ENCODE results near the gene SRGAP3.

The SRGAP3 gene

DNA sequence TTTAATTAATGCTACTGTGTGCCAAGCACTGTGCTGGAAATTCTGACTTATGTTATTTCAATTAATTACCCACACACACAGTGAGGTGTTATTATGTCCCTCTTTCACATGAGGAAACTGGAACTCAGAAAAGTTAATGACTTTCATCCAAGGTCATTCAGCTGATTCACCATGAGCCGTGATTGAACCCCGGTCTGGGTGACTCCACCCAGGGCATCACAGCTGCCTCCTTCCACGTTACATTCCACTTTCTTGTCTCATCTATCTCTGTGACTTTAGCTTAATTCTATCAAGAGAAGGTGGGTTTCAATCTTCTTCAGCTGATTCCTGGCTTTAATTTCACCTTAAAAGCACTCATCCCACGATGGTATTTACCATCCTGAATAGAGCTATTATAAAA lies 16.3 kb downstream of the SRGAP3 start:
- no peak overlapping the region for H3K27ac ChIP-seq
- no peak for TF ChIP-seq ZFX (IDR thresholded peaks at IDR 0.05)
- TF ChIP-seq, protein P1, sequence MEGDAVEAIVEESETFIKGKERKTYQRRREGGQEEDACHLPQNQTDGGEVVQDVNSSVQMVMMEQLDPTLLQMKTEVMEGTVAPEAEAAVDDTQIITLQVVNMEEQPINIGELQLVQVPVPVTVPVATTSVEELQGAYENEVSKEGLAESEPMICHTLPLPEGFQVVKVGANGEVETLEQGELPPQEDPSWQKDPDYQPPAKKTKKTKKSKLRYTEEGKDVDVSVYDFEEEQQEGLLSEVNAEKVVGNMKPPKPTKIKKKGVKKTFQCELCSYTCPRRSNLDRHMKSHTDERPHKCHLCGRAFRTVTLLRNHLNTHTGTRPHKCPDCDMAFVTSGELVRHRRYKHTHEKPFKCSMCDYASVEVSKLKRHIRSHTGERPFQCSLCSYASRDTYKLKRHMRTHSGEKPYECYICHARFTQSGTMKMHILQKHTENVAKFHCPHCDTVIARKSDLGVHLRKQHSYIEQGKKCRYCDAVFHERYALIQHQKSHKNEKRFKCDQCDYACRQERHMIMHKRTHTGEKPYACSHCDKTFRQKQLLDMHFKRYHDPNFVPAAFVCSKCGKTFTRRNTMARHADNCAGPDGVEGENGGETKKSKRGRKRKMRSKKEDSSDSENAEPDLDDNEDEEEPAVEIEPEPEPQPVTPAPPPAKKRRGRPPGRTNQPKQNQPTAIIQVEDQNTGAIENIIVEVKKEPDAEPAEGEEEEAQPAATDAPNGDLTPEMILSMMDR (conservative IDR thresholded peaks at IDR 0.05): no peak

DNA sequence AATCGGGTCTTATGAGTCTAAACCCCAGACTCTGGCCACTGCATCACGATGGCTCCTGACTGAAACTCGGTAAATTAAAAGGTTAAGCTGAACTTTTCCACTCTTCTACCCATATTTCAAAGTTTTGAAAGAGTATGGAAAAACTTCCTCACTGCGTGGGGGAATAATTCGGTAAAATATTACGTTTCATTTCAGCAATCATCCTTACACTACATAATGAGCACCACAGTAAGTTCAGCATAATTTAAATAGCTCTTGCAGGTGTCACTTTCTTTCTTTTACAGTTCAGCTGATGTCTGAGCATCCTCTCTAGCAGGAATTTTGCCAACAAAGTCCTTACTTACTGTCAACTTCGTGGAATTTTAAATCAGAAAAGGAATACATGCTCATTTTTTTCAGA lies 17.5 kb downstream of the SRGAP3 start:
- TF ChIP-seq ZFX (IDR thresholded peaks at IDR 0.05): no peak
- TF ChIP-seq, protein P1 (conservative IDR thresholded peaks at IDR 0.05): no peak
- H3K27ac ChIP-seq: no peak overlapping the region

DNA sequence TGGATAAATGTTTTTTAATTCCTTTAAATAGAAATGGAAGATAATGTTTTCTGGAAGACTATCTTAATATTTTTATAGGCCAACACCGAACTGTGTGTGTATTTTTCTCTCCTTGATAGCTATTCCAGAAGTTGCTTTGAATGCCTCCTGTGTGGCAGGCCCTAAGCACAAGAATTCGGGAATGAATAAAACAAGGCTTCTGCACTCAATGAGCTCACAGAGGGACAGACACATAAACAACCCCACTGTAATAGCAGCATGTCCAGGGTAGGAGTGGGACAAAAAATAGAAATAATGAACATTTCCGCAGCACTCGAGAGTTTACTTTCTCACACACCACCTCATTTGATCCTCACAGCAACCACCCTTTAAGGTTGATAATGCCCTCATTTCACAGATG lies 18.0 kb downstream of the SRGAP3 start:
- TF ChIP-seq, protein P1 (conservative IDR thresholded peaks at IDR 0.05): no peak
- no peak for TF ChIP-seq ZFX (IDR thresholded peaks at IDR 0.05)
- H3K27ac ChIP-seq: no peak overlapping the region

DNA sequence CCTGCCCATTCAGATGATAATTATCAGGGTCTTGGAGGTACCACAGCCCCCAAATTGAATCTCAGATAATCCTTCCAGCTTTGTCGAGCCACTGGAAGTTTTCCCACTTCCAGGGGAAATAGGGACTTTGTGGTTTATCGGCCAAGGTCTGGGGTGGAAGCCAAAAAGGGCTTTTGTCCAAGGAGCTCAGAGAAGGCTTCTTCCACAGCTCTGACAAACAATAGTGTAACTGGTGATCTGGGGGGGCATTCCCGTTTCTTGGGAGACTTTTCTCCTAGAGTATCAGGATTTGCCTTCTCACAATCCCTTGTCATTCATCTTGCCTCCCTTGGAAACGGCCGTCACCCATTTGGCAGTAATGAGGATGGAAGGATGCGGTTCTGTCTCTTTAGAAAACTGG lies 18.4 kb downstream of the SRGAP3 start:
- TF ChIP-seq ZFX (IDR thresholded peaks at IDR 0.05): no peak
- TF ChIP-seq, protein P1 (conservative IDR thresholded peaks at IDR 0.05): no peak
- H3K27ac ChIP-seq: no peak overlapping the region

DNA sequence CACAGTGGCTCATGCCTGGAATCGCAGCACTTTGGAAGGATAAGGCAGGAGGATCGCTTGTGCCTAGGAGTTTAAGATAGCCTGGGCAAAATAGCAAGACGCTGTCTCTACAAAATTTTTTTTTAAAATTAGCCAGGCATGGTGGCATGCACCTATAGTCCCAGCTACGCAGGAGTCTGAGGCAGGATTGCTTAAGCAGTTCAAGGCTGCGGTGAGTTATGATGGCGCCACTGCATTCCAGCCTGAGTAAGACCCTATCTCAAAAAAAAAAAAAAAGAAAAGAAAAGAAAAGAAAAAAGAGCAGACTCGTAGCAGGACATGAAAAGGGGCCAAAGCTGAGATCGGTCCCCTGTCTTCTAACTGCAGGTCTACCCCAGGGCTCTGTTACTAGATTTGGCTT lies 18.9 kb downstream of the SRGAP3 start:
- H3K27ac ChIP-seq: no peak overlapping the region
- TF ChIP-seq, protein P1 (conservative IDR thresholded peaks at IDR 0.05): no peak
- TF ChIP-seq ZFX (IDR thresholded peaks at IDR 0.05): no peak

DNA sequence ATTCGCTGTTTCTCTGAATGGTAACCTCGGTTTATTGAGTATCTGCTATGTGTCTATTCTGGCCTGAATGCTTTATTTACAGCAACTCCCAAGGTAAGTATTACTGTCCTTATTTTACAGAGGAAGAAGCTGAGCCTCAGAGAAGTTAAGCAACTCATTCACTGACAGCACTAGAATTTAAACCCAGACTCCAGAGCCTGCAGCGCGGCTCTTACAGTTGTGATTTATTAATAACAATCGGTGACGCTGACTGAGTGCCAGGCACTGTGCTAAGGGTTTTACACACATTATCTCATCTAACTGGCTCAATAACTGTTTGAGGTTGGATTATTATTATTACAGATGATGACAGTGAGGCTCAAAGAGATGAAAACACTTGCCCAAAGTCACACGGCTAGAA lies 19.6 kb downstream of the SRGAP3 start:
- no peak for TF ChIP-seq ZFX (IDR thresholded peaks at IDR 0.05)
- TF ChIP-seq, protein P1 (conservative IDR thresholded peaks at IDR 0.05): no peak
- no peak overlapping the region for H3K27ac ChIP-seq

DNA sequence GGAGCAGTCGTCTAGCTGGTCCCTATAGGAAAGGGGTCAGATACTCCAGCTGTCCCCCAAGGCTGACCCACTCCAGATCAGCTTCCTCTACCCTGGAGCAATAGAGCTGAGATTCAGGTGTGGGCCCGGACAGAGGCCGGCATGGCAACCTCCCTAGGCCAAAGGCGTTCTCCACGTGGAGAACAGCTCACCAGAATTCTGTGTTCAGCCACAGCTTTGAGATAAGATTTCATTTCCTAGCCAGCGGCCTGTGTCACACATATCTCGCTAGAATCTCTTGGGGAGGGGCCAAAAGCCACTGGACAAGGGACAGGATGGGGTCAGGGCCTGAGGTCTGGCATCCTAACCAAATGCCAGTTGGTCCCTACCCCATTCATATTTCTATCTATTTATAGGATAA lies 20.1 kb downstream of the SRGAP3 start:
- no peak overlapping the region for H3K27ac ChIP-seq
- TF ChIP-seq, protein P1 (conservative IDR thresholded peaks at IDR 0.05): no peak
- TF ChIP-seq ZFX (IDR thresholded peaks at IDR 0.05): no peak

All from C4-2B (cell line).